Esophagus muscularis mucosa (tissue), 4 donors: Measurements from ENCODE around the gene AMIGO3. TPM values are rescaled to one million over a fixed set of nuclear protein-coding genes. Genes with fewer than 3 reads are reported as not detected.
"Not testable (repeated sequence)": the region's sequence is repeated elsewhere in the genome, so short reads cannot be mapped to it uniquely, and the experiment has no call there.

ENCODE experiments used
- DNase-seq: peaks from one replicate; pipeline ENCODE4 v3.0.0-alpha.2; 2017; ENCODE audit errors: extremely low spot score
- H3K27ac ChIP-seq, 4 donors: fragments of 200-600 bp; sonication (generic); replicated peaks in 1 of 4; 1 replicate in 3 of 4; 2 replicates in 1 of 4; pipeline ENCODE4 v1.5.1; 2016 to 2019; ENCODE audit warnings: mild to moderate bottlenecking in 1 of 4
- H3K27me3 ChIP-seq, 4 donors: fragments of 200-600 bp; sonication (generic); one replicate each; pipeline versions ENCODE4 v1.5.1 to v1.6.0; 2016 to 2019
- H3K36me3 ChIP-seq, 4 donors: fragments of 200-600 bp; sonication (generic); one replicate each; pipeline ENCODE4 v1.5.1; 2016 to 2019
- H3K4me1 ChIP-seq, 4 donors: fragments of 200-600 bp; sonication (generic); one replicate each; pipeline ENCODE4 v1.5.1; 2016 to 2019
- H3K4me3 ChIP-seq, 4 donors: fragments of 200-600 bp; sonication (generic); 1 replicate in 2 of 4; 2 replicates in 2 of 4; pipeline ENCODE4 v1.5.1; 2016 to 2019; ENCODE audit warnings: mild to moderate bottlenecking in 4 of 4, moderate library complexity in 1 of 4
- H3K9me3 ChIP-seq, 4 donors: fragments of 200-600 bp; sonication (generic); 1 replicate in 3 of 4; 2 replicates in 1 of 4; pipeline ENCODE4 v1.5.1; 2016 to 2019
- CTCF ChIP-seq, 3 experiments: fragments of 200-600 bp in 2 of 3; fragments of 450-650 bp in 1 of 3; sonication (generic) in 2 of 3; IDR thresholded peaks; one replicate each; pipeline ENCODE4 v1.5.1; 2017 to 2019; ENCODE audit warnings: antibody characterized with exemption in 3 of 3, mild to moderate bottlenecking in 2 of 3, moderate library complexity in 1 of 3
- EP300 ChIP-seq: sonication (generic); formaldehyde crosslinking; IDR thresholded peaks from one replicate; pipeline ENCODE4 v1.6.1; 2017; ENCODE audit warnings: antibody characterized with exemption
- POLR2A ChIP-seq: fragments of 450-650 bp; IDR thresholded peaks from one replicate; pipeline ENCODE4 v1.6.1; 2017; ENCODE audit warnings: antibody characterized with exemption, moderate library complexity, mild to moderate bottlenecking, low read depth
- POLR2AphosphoS5 ChIP-seq, 2 donors: sonication (generic); formaldehyde crosslinking; IDR thresholded peaks; one replicate each; pipeline ENCODE4 v1.6.1; 2017; ENCODE audit warnings: antibody characterized with exemption in 2 of 2
- WGBS: methylation state at CpG from one replicate; pipeline ENCODE4 v1.1.5; 2018; 5-methylcytosine and 5-hydroxymethylcytosine counted together
- intact Hi-C: fragments of 100-400 bp; cut with DNase I; formaldehyde crosslinking; loops from one replicate; pipeline ENCODE4 v1.15.1; 2023
- total RNA-seq, 4 donors: library from RNA; depleted of rRNA; stranded (reverse); fragments of >200 nt; gene quantifications; one replicate each; pipeline versions ENCODE4 v1.1.0 to v1.2.1, GENCODE V29; 2016

Gene AMIGO3
- total RNA-seq, 4 donors from 2014 or later: 1.2 to 1.7 TPM; not detected in 2

- H3K9me3 ChIP-seq, H3K4me3 ChIP-seq, intact Hi-C loops, H3K27ac ChIP-seq, DNase-seq: not testable (repeated sequence)
- 100% methylated on average over 3 of the region's 10 CpGs for WGBS
- H3K36me3 ChIP-seq: peaks cover 36 to 53% (median 46%) of the 10 kb centered on the region in 4 donors
- H3K27me3 ChIP-seq: peaks cover 0 to 35% (median 7%) of the 10 kb centered on the region in 4 donors
- H3K4me1 ChIP-seq: peaks cover 13 to 32% (median 28%) of the 10 kb centered on the region in 4 donors
Measured at GRCh38 chr3:49685103-49685502, 34.4 kb downstream of the AMIGO3 start.

GRCh38 chr3:49684453-49684852 is 35.0 kb downstream of the AMIGO3 start:
- peaks cover 11 to 28% (median 25%) of the 10 kb centered on the region in 4 donors for H3K4me1 ChIP-seq
- H3K9me3 ChIP-seq, intact Hi-C loops, H3K4me3 ChIP-seq, H3K27ac ChIP-seq, DNase-seq: not testable (repeated sequence)
- H3K36me3 ChIP-seq: peaks cover 42 to 60% (median 52%) of the 10 kb centered on the region in 4 donors
- peaks cover 0 to 35% (median 7%) of the 10 kb centered on the region in 4 donors for H3K27me3 ChIP-seq
- 67% methylated on average over 1 of the region's 2 CpGs for WGBS

GRCh38 chr3:49683162-49683561 is 36.3 kb downstream of the AMIGO3 start:
- TF ChIP-seq POLR2A (no peak), CTCF (IDR thresholded peaks at IDR 0.05) (no peak), POLR2AphosphoS5 (IDR thresholded peaks at IDR 0.05) (no peak), EP300 (no peak)
- WGBS: 85% methylated on average over 4 of the region's 6 CpGs
- no peaks in the 10 kb centered on the region for H3K9me3 ChIP-seq
- intact Hi-C loops: no loop called here
- H3K36me3 ChIP-seq: peaks cover 54 to 73% (median 65%) of the 10 kb centered on the region in 4 donors
- no peak overlapping the region for H3K27ac ChIP-seq
- no peak for DNase-seq
- H3K4me3 ChIP-seq: no peak overlapping the region
- peaks cover 0 to 35% (median 7%) of the 10 kb centered on the region in 4 donors for H3K27me3 ChIP-seq
- H3K4me1 ChIP-seq: peaks cover under 1 to 18% (median 16%) of the 10 kb centered on the region in 4 donors

- Histone ChIP-seq H3K27ac (no peak overlapping the region), H3K4me3 (no peak overlapping the region), H3K27me3 (peaks cover 0 to 20% (median 2%) of the 10 kb centered on the region in 4 donors), H3K4me1 (peaks cover 0 to 14% (median 9%) of the 10 kb centered on the region in 4 donors), H3K36me3 (peaks cover 69 to 89% (median 81%) of the 10 kb centered on the region in 4 donors), H3K9me3 (no peaks in the 10 kb centered on the region)
- 75% methylated on average over 2 of the region's 4 CpGs for WGBS
- no peak for DNase-seq
- TF ChIP-seq EP300: no peak
- no peak for TF ChIP-seq POLR2AphosphoS5 (IDR thresholded peaks at IDR 0.05)
- no peak for TF ChIP-seq CTCF (IDR thresholded peaks at IDR 0.05)
- TF ChIP-seq POLR2A: no peak
- intact Hi-C loops: no loop called here
Measured at GRCh38 chr3:49681543-49681942, 37.9 kb downstream of the AMIGO3 start.

- intact Hi-C loops: no loop called here
- H3K36me3 ChIP-seq: peaks cover 69 to 92% (median 85%) of the 10 kb centered on the region in 4 donors
- DNase-seq: no peak
- H3K27me3 ChIP-seq: peaks cover 0 to 16% (median under 1%) of the 10 kb centered on the region in 4 donors
- H3K27ac ChIP-seq: no peak overlapping the region
- 100% methylated on average over 2 of the region's 2 CpGs for WGBS
- no peaks in the 10 kb centered on the region for H3K9me3 ChIP-seq
- H3K4me1 ChIP-seq: peaks cover 0 to 14% (median 5%) of the 10 kb centered on the region in 4 donors
- H3K4me3 ChIP-seq: no peak overlapping the region
- no peak for TF ChIP-seq CTCF (IDR thresholded peaks at IDR 0.05)
- TF ChIP-seq POLR2A: no peak
- TF ChIP-seq POLR2AphosphoS5 (IDR thresholded peaks at IDR 0.05): no peak
- no peak for TF ChIP-seq EP300
Measured at GRCh38 chr3:49681232-49681522, 38.3 kb downstream of the AMIGO3 start.
